ENCODE measurements around the gene BMP7.
A peak's percentile ranks its signal among the peaks of the same experiment; 100 is the strongest.

BMP7 gene

DNA sequence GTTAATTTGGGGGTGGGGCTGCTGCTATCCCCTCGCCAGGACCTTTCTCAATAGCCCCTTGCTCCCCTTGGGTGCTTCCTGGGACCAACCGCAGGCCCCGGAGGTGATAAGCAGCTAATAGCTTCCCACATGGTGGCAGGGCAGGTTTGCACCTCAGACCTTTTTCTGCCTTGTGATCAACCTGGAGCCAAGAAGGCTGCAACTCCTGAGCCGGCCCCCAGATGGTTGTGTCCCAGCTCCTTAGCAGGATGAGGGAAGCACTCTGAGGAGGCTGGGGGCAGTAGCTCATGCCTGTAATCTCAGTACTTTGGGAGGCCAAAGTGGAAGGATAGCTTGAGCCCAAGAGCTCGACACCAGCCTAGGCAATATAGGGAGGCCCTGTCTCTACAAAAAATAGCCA, 85.5 kb downstream of the BMP7 start:
- no peak for FAIRE-seq
- no peak for DNase-seq (ENCODE audit: extremely low spot score, insufficient read length, low read depth)

- DNase-seq (ENCODE audit: extremely low spot score, insufficient read length, low read depth) (no peak), FAIRE-seq (no peak)
Observed at GRCh38 chr20:57180387-57180786, 86.1 kb downstream of the BMP7 start.

DNA sequence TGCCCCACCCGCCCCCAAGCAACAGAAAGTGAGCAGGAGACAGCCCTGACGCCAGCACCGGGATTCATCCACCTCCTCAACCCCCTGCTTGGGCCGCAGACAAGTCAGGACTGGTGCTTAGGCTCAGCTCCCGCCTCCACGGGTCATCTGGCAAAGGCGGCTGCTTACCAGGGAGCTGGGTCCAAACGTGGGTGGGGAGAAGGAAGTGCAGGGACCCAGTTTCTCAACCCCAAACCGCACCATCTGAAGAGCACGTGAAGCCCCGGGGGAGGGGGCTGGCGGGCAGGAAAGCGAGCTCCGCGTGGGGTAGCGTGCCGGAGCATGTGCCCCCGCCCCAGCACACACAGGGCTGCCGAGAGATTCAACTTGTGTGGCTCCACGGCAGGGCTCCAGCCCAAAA, 87.2 kb downstream of the BMP7 start:
- DNase-seq (ENCODE audit: extremely low spot score, insufficient read length, low read depth) (no peak), FAIRE-seq (no peak)

- no peak for FAIRE-seq
Observed at GRCh38 chr20:57178582-57179111, 87.8 kb downstream of the BMP7 start.

GRCh38 chr20:57177636-57178280, 88.7 kb downstream of the BMP7 start:
- no peak for FAIRE-seq
- no peak for DNase-seq (ENCODE audit: extremely low spot score, insufficient read length, low read depth)

More at GRCh38 chr20:57178582-57179111, 87.8 kb downstream of the BMP7 start:
- DNase-seq (ENCODE audit: extremely low spot score, insufficient read length, low read depth), result no peak

DNA sequence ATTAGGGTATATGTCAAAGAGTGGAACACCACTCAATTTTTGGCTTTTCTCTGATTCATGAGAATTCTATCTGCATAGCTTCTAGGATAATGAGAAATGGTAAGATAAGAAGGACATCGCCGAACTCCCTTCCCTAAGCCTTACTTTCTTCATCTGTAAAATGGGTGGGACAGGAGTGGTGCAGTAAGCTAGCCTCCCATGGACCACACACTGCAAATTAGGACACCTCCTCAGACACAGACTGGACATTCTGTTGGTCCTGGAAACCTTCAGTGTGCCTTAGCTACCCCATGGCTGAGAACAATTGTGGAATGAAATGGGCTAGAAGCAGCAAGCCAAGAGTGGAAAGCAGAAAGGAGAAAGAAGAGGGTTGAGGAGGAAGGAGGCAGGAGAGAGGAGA, 89.6 kb downstream of the BMP7 start:
- DNase-seq (ENCODE audit: extremely low spot score, insufficient read length, low read depth) (no peak), FAIRE-seq (no peak)

DNA sequence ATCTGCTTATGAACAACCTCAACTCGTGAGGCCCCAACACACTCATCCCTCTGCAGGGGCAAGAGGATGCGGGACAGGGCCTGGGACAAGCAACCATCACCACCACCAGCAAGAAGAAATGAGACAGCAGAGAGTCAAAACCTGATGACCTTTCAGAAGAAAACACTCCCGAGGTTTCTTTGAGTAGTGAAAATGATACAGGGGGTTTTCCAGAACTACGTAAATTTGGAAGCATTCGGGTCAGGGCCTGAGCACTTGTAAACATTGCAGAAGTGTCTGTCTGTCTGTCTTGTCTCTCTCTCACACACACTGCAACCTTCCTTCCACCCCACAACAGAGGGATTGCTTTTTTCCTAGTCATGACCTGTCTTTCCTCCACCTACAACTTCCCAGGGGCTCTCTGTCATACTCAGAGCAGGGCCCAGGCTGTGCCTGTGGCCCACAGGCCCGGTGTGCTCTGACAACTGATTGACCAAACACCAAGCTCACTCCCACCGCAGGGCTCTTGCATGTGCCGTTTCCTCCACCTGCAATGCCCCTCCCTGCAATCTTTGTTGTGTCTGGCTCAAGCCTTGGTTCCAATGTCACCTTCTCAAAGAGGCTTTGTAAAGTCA, 90.9 kb downstream of the BMP7 start:
- FAIRE-seq (peak; percentile 9), DNase-seq (ENCODE audit: extremely low spot score, insufficient read length, low read depth) (no peak)

GRCh38 chr20:57174737-57175136, 91.7 kb downstream of the BMP7 start:
- DNase-seq (ENCODE audit: extremely low spot score, insufficient read length, low read depth) (no peak), FAIRE-seq (no peak)

DNA sequence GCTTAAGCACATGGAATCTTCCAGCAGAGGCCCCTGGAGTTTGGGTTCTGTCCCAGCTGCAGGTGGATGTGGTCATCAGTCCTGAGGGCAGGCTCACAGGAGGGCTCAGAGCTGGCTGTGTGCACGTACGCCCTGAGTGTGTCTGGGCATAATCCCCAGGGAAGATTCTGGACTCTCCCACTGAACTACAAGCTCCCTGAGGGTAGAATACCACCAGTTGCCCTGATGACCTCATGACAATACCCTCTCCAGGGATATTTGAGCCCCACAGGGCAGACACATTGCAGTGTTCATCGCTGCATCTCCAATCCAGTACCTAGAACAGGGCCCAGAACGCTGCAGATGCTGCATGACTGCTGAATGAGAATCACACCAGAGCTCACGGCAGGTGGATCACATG, 92.5 kb downstream of the BMP7 start:
- no peak for DNase-seq (ENCODE audit: extremely low spot score, insufficient read length, low read depth)
- no peak for FAIRE-seq

- DNase-seq (ENCODE audit: extremely low spot score, insufficient read length, low read depth), result no peak
Observed at GRCh38 chr20:57173041-57173440, 93.4 kb downstream of the BMP7 start.

DNA sequence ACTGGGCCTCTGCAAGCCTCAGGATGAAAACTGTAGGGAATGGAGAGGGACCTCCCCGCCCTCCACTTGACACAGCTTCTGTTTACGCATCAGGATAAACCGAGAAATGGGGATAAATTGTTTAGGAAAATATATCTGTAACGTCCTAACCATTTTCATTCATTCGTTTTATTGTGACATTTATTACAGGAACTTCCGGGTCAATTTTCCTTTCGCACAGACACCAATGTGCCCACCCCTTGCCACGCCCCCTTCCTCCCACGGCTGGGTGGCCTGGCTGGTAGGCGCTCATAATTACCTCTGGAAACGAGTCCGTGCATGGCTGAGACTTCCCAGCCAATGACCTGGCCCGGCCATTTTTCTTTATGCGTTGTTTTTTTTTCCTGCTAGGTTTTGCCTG, 96.1 kb downstream of the BMP7 start:
- no peak for FAIRE-seq
- DNase-seq (ENCODE audit: extremely low spot score, insufficient read length, low read depth), result no peak

More at GRCh38 chr20:57173041-57173440, 93.4 kb downstream of the BMP7 start:
- FAIRE-seq, result no peak

GRCh38 chr20:57169162-57169561, 97.3 kb downstream of the BMP7 start:
- FAIRE-seq (no peak), DNase-seq (ENCODE audit: extremely low spot score, insufficient read length, low read depth) (no peak)

GRCh38 chr20:57167971-57168701, 98.3 kb downstream of the BMP7 start:
- FAIRE-seq, result no peak
- no peak for DNase-seq (ENCODE audit: extremely low spot score, insufficient read length, low read depth)

DNA sequence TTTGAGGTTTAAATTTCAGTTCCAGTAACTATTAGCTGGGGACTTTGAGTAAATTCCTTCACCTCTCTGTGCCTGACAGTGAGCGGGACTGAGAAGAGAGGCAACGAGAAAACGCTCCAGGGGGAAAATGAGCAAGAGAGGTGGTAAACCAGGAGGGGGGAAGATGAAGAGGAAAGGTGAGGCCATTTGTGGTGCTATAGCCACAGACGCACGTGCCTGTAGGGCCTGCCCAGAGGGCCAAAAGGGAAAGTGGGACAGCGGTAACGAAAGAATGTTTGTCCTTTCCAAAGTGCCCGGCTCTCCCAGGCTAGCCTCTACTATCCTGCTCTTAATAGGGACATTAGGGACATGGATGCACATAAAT, 99.2 kb downstream of the BMP7 start:
- DNase-seq (ENCODE audit: extremely low spot score, insufficient read length, low read depth) (no peak), FAIRE-seq (no peak)

DNA sequence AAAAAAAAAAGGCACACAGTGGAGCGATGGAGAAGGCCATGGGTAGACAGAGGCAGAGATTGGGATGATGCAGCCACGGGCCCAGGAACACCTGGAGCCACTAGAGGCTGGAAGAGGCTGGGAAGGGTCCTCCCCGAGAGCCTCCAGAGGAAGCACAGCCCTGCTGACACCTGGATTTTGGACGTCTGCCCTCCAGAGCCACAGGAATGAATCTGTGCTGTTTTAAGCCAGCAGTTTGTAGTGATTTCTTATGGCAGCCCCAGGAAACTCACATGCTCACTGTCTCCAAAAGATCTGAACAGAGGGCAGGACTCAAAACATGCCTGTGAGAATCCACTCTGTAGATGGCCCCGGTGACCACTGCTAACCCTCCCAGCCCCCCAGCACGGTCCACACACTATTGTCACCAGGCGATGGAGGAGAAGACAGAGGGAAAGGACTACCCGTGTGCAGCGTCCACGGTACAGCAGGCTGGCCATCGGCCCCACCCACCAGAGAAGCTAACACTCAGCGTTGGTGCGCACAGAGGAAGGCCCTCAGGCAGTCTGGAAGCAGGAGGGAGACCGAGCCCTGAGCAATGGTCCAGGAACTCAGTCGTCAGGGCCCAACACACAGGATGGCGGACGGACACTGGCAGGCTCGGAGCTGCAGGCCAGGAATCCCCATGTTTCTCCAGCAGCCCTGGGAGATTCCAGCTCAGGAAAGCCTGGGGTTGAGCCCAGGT, 99.7 kb downstream of the BMP7 start:
- FAIRE-seq (no peak), DNase-seq (ENCODE audit: extremely low spot score, insufficient read length, low read depth) (no peak)

DNA sequence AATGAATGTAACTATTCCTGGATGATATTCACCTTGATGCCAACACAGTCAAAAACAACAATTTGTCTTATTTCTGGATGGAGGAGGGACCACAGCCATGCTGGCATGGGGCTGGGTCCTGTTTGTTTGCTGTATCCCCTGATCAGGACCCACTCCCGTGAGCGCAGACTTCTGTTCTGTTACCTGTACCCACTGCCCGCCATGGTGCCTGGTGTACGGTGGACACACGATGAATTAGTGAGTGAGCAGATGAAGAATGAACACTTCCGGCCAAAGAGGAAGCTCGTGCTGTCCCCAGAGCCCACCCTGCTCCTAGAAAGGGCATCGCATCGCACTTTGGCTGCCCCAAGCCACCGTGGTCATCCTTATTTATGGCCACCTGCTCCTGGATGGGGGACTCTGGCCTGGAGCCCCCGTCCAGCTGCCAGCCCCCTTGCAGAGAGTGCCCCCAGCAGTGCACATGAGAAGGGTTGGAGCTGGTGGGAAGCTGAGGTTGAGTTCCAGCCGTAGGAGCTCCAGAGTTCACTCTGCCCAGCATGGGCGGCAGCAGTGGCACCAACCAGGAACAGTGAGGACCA, 100.9 kb downstream of the BMP7 start:
- FAIRE-seq, result no peak
- no peak for DNase-seq (ENCODE audit: extremely low spot score, insufficient read length, low read depth)

GRCh38 chr20:57164872-57165271, 101.6 kb downstream of the BMP7 start:
- DNase-seq (ENCODE audit: extremely low spot score, insufficient read length, low read depth) (no peak), FAIRE-seq (no peak)

- DNase-seq (ENCODE audit: extremely low spot score, insufficient read length, low read depth) (no peak), FAIRE-seq (no peak)
Observed at GRCh38 chr20:57163041-57163440, 103.4 kb downstream of the BMP7 start.

- DNase-seq (ENCODE audit: extremely low spot score, insufficient read length, low read depth), result no peak
- FAIRE-seq, result no peak
Observed at GRCh38 chr20:57162362-57162652, 104.1 kb downstream of the BMP7 start.
